ENCODE results near the gene ZNF479. TPM values are rescaled to one million over a fixed set of nuclear protein-coding genes. Genes with fewer than 3 reads are reported as not detected.
"Not testable (repeated sequence)": the region's sequence is repeated elsewhere in the genome, so short reads cannot be mapped to it uniquely, and the experiment has no call there.

Gene ZNF479
- not detected in 2 replicates for total RNA-seq (2014; rRNA removed; shearing (Covaris generic))

DNA sequence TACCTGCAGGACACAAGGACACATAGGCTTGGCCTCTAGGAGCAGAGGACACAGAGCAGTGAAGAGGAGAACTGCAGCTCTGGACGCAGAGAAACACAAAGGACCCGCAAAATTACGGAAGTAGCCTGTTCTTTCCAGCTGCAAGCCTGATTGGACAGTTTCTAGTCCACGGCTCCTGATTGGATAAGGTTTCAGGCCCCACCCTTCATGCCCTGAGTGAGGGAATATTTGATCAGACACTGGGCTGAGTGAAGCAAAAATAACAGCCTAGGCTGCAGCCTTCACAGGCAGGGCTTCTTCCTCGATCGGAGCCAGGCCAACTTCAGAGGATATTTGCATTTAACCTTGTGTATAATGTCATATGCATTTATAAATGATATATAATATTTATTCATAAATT is at the start of gene ZNF479:
Gene ZNF479, minus strand, starts transcription at position 101 of the 400 bp plus-strand sequence. CDS start 112 bp downstream, outside the sequence.
- DNase-seq (ENCODE audit: low read depth) = not testable (repeated sequence)

DNA sequence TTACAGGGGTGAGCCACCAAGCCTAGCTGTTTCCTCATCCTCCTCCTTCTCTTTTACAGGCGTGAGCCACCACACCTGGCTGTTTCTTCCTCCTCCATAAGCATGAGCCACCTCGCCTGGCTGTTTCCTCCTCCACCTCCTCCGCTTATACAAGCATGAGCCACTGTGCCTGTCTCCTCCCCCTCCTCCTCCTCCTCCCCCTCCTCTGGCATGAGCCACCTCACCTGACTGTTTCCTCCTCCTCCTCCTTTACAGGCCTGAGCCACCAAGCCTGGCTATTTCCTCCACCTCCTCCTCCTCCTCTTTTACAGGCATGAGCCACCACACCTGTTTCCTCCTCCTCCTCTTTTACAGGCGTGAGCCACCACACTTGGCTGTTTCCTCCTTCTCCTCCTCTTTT is 49.8 kb upstream of the ZNF479 start:
- no peak for DNase-seq (ENCODE audit: low read depth)

DNA sequence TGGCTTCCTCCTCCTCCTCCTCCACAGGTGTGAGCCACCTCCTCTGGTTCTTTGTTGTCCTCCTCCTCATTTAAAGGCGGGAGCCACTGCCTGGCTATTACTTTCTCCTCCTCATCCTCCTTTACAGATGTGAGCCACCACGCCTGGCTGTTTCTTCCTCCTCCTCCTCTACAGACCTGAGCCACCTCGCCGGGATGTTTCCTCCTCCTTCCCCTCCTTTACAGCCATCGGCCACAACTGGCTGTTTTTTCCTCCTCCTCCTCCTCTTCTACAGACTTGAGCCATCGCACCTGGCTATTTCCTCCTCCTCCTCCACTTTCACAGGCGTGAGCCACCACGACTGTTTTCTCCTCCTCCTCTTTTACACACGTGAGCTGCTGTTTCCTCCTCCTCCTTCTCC is 49.0 kb upstream of the ZNF479 start:
- no peak for DNase-seq (ENCODE audit: low read depth)

GRCh38 chr7:57179776-57180415 is 47.7 kb upstream of the ZNF479 start:
- no peak for DNase-seq (ENCODE audit: low read depth)

- no peak for DNase-seq (ENCODE audit: low read depth)
Measured at GRCh38 chr7:57178768-57179139, 46.5 kb upstream of the ZNF479 start.

GRCh38 chr7:57177856-57178767 is 45.9 kb upstream of the ZNF479 start:
- no peak for DNase-seq (ENCODE audit: low read depth)

GRCh38 chr7:57176928-57177635 is 44.8 kb upstream of the ZNF479 start:
- no peak for DNase-seq (ENCODE audit: low read depth)

GRCh38 chr7:57165285-57165899 is 33.2 kb upstream of the ZNF479 start:
- DNase-seq (ENCODE audit: low read depth) = no peak

GRCh38 chr7:57120123-57120784 is 12.0 kb downstream of the ZNF479 start:
- DNase-seq (ENCODE audit: low read depth) = not testable (repeated sequence)
